H9 (cell line): ENCODE results near the gene GAREM2. TPM values are rescaled to one million over a fixed set of nuclear protein-coding genes. Genes with fewer than 3 reads are reported as not detected.

Source experiments
- DNase-seq: peaks from one replicate; pipeline ENCODE4 v3.0.0-alpha.2; 2017
- H2AFZ ChIP-seq: one replicate; pipeline ENCODE4 v1.6.1; 2013; ENCODE audit warnings: mild to moderate bottlenecking, low read length, control low read depth, moderate library complexity
- H2AK5ac ChIP-seq: 2 replicates; pipeline ENCODE4 v1.6.1; 2013; ENCODE audit warnings: low read length, control low read depth, mixed read lengths; ENCODE audit not compliant: insufficient read length
- H2BK120ac ChIP-seq: one replicate; pipeline ENCODE4 v1.6.1; 2013; ENCODE audit warnings: low read depth, mild to moderate bottlenecking, low read length, control low read depth, inconsistent platforms; ENCODE audit not compliant: poor library complexity, severe bottlenecking
- H2BK12ac ChIP-seq: 2 replicates; pipeline ENCODE4 v1.6.1; 2013; ENCODE audit warnings: low read length, control low read depth, mixed read lengths, low read depth; ENCODE audit not compliant: insufficient read length
- H2BK15ac ChIP-seq: 2 replicates; pipeline ENCODE4 v1.6.1; 2013; ENCODE audit warnings: low read depth, low read length, control low read depth
- H2BK20ac ChIP-seq: one replicate; pipeline ENCODE4 v1.6.1; 2013; ENCODE audit warnings: low read depth, mild to moderate bottlenecking, low read length, control low read depth, inconsistent platforms; ENCODE audit not compliant: poor library complexity, severe bottlenecking
- H2BK5ac ChIP-seq: 2 replicates; pipeline ENCODE4 v1.6.1; 2013; ENCODE audit warnings: low read length, control low read depth, mixed read lengths; ENCODE audit not compliant: insufficient read length
- H3K14ac ChIP-seq: 2 replicates; pipeline ENCODE4 v1.6.1; 2013; ENCODE audit warnings: low read length, control low read depth; ENCODE audit not compliant: insufficient read depth
- H3K18ac ChIP-seq: 2 replicates; pipeline ENCODE4 v1.6.1; 2013; ENCODE audit warnings: low read depth, mild to moderate bottlenecking, mixed read lengths, low read length, control low read depth; ENCODE audit not compliant: insufficient read length
- H3K23ac ChIP-seq: 2 replicates; pipeline ENCODE4 v1.6.1; 2013; ENCODE audit warnings: low read length, control low read depth, mixed read lengths, low read depth; ENCODE audit not compliant: insufficient read length
- H3K23me2 ChIP-seq: 2 replicates; pipeline ENCODE4 v1.6.1; 2013; ENCODE audit warnings: low read depth, mild to moderate bottlenecking, mixed read lengths, low read length, control low read depth; ENCODE audit not compliant: insufficient read length, poor library complexity, severe bottlenecking
- H3K27ac ChIP-seq: 2 replicates; pipeline ENCODE4 v1.5.1; 2013; ENCODE audit warnings: low read length, control low read depth, mixed read lengths, low read depth; ENCODE audit not compliant: insufficient read length
- H3K27me3 ChIP-seq: 2 replicates; pipeline ENCODE4 v1.6.1; 2013; ENCODE audit warnings: low read length, control low read depth, inconsistent platforms; ENCODE audit not compliant: insufficient read depth
- H3K4ac ChIP-seq: 2 replicates; pipeline ENCODE4 v1.6.1; 2013; ENCODE audit warnings: low read depth, mild to moderate bottlenecking, control low read depth, inconsistent platforms, low read length, moderate library complexity
- H3K4me1 ChIP-seq: 2 replicates; pipeline ENCODE4 v1.6.1; 2013; ENCODE audit warnings: low read length, control low read depth, inconsistent platforms; ENCODE audit not compliant: insufficient read depth
- H3K4me2 ChIP-seq: 2 replicates; pipeline ENCODE4 v1.6.1; 2013; ENCODE audit warnings: low read length, control low read depth, mixed read lengths; ENCODE audit not compliant: insufficient read length, insufficient read depth
- H3K56ac ChIP-seq: 2 replicates; pipeline ENCODE4 v1.6.1; 2013; ENCODE audit warnings: low read depth, mild to moderate bottlenecking, mixed read lengths, low read length, control low read depth; ENCODE audit not compliant: insufficient read length
- H3K79me1 ChIP-seq: 2 replicates; pipeline ENCODE4 v1.6.1; 2013; ENCODE audit warnings: low read depth, mild to moderate bottlenecking, moderate library complexity, low read length, control low read depth, inconsistent platforms; ENCODE audit not compliant: insufficient read depth, poor library complexity, severe bottlenecking
- H3K79me2 ChIP-seq: 2 replicates; pipeline ENCODE4 v1.6.1; 2013; ENCODE audit warnings: low read length, control low read depth, inconsistent platforms; ENCODE audit not compliant: insufficient read depth
- H3K9ac ChIP-seq: 2 replicates; pipeline ENCODE4 v1.6.1; 2013; ENCODE audit warnings: low read length, control low read depth, mixed read lengths; ENCODE audit not compliant: insufficient read length; ENCODE audit errors: extremely low read depth
- H3K9me3 ChIP-seq: one replicate; pipeline ENCODE4 v1.6.1; 2013; ENCODE audit warnings: low read depth, low read length, inconsistent platforms; ENCODE audit not compliant: control insufficient read depth
- H3T11ph ChIP-seq: one replicate; pipeline ENCODE4 v1.6.1; 2013; ENCODE audit warnings: mild to moderate bottlenecking, low read length, control low read depth, inconsistent platforms
- H4K20me1 ChIP-seq: one replicate; pipeline ENCODE4 v1.6.1; 2013; ENCODE audit not compliant: control insufficient read depth, insufficient read length, insufficient read depth
- H4K5ac ChIP-seq: 2 replicates; pipeline ENCODE4 v1.6.1; 2013; ENCODE audit warnings: low read depth, mild to moderate bottlenecking, mixed read lengths, low read length, control low read depth; ENCODE audit not compliant: insufficient read length
- H4K8ac ChIP-seq: replicated peaks from 2 replicates; pipeline ENCODE4 v1.6.1; 2013; ENCODE audit warnings: low read length, control low read depth, mixed read lengths, low read depth; ENCODE audit not compliant: insufficient read length
- H4K91ac ChIP-seq: 2 replicates; pipeline ENCODE4 v1.6.1; 2013; ENCODE audit warnings: low read depth, mild to moderate bottlenecking, moderate library complexity, mixed read lengths, low read length, control low read depth; ENCODE audit not compliant: insufficient read length
- H3K27ac Mint-ChIP-seq, 3 experiments: 2 replicates in 2 of 3; 3 replicates in 1 of 3; pipeline ENCODE4 v1.8.0; 2020 to 2021; ENCODE audit warnings: mixed read lengths in 3 of 3, mild to moderate bottlenecking in 1 of 3, moderate library complexity in 1 of 3
- H3K27me3 Mint-ChIP-seq: 2 replicates; pipeline ENCODE4 v1.8.0; 2021; ENCODE audit warnings: low read depth, mild to moderate bottlenecking, moderate library complexity, mixed read lengths
- H3K36me3 Mint-ChIP-seq, 3 experiments: 2 replicates in 2 of 3; 3 replicates in 1 of 3; pipeline ENCODE4 v1.8.0; 2020 to 2021; ENCODE audit warnings: low read depth in 3 of 3, mixed read lengths in 3 of 3; ENCODE audit not compliant: insufficient read depth in 1 of 3
- H3K4me1 Mint-ChIP-seq, 2 experiments: 2 replicates each; pipeline ENCODE4 v1.8.0; 2020; ENCODE audit warnings: mixed read lengths in 2 of 2
- H3K4me3 Mint-ChIP-seq, 2 experiments: 2 replicates in 1 of 2; 3 replicates in 1 of 2; pipeline ENCODE4 v1.8.0; 2020 to 2021; ENCODE audit warnings: mild to moderate bottlenecking in 2 of 2, mixed read lengths in 2 of 2, moderate library complexity in 1 of 2
- H3K9me3 Mint-ChIP-seq, 2 experiments: 2 replicates in 1 of 2; 3 replicates in 1 of 2; pipeline ENCODE4 v1.8.0; 2020; ENCODE audit warnings: mild to moderate bottlenecking in 2 of 2, mixed read lengths in 2 of 2, moderate library complexity in 1 of 2
- WGBS: extraction: QIAGEN DNeasy Blood & Tissue Kit; methylation state at CpG from one replicate; pipeline ENCODE4 v1.1.7; 2013; ENCODE audit warnings: missing lambda C conversion rate, low lambda C conversion rate, mixed read lengths; ENCODE audit not compliant: insufficient read length; ENCODE audit errors: extremely low coverage; 5-methylcytosine and 5-hydroxymethylcytosine counted together
- total RNA-seq: library from RNA; stranded (reverse); gene quantifications from 2 replicates; pipeline ENCODE4 v1.2.1, GENCODE V29; 2021
- TF ChIP-seq, protein P1 (sequence below): fragments of 200-600 bp; sonication (generic); conservative IDR thresholded peaks from 3 replicates; pipeline ENCODE4 v1.8.0; 2021; ENCODE audit warnings: antibody characterized with exemption, mild to moderate bottlenecking

GAREM2 gene
- total RNA-seq, 1 experiment from 2014 or later = 14.4 TPM

DNA sequence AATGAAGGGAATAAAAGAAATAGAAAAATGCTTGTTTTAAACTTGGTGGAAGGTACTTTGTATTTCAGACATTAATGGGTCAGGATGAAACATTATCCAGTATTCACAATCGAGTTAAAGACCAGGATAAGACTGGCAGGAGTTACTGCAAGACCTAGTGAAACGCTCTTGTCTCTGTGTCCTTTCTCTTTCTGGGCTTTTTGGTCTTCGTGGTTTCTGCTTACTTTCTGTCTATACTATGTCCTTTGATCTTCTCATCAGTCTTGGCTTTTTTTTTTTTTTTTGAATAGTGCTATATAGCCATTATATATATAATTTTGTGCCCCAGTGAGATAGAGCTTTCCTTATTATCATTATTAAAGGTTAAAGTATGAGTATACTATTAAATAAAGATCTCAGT lies 42.1 kb upstream of the GAREM2 start:
- H3K9ac ChIP-seq = no peak overlapping the region
- no peak overlapping the region for H2AK5ac ChIP-seq
- Mint-ChIP-seq H3K9me3 (no peaks in the 10 kb centered on the region), H3K27ac (peak overlapping the region in 1 of 3 experiments; percentile 3; a peak in 1 of 7 replicates), H3K4me3 (no peak overlapping the region), H3K4me1 (peaks cover 15 to 23% of the 10 kb centered on the region in 2 experiments), H3K36me3 (peaks cover 3 to 43% (median 37%) of the 10 kb centered on the region in 3 experiments; a peak in 5 of 7 replicates), H3K27me3 (no peaks in the 10 kb centered on the region)
- H2BK120ac ChIP-seq = no peak overlapping the region
- no peak overlapping the region for H2BK20ac ChIP-seq
- no peaks in the 10 kb centered on the region for H3K9me3 ChIP-seq
- no peak overlapping the region for H4K5ac ChIP-seq
- H4K20me1 ChIP-seq = no peaks in the 10 kb centered on the region
- no peak overlapping the region for H3K14ac ChIP-seq
- H3T11ph ChIP-seq = no peak overlapping the region
- H4K91ac ChIP-seq = no peak overlapping the region
- no peaks in the 10 kb centered on the region for H3K23me2 ChIP-seq
- no peaks in the 10 kb centered on the region for H3K27me3 ChIP-seq
- H2AFZ ChIP-seq = no peak overlapping the region
- H2BK5ac ChIP-seq = no peak overlapping the region
- DNase-seq = no peak
- no peak overlapping the region for H3K4me2 ChIP-seq
- no peak overlapping the region for H3K56ac ChIP-seq
- no peak overlapping the region for H3K4ac ChIP-seq
- H4K8ac ChIP-seq = no peak overlapping the region
- no peak overlapping the region for H3K18ac ChIP-seq
- peaks cover 6% of the 10 kb centered on the region for H3K79me1 ChIP-seq
- no peak overlapping the region for H2BK12ac ChIP-seq
- TF ChIP-seq, protein P1, sequence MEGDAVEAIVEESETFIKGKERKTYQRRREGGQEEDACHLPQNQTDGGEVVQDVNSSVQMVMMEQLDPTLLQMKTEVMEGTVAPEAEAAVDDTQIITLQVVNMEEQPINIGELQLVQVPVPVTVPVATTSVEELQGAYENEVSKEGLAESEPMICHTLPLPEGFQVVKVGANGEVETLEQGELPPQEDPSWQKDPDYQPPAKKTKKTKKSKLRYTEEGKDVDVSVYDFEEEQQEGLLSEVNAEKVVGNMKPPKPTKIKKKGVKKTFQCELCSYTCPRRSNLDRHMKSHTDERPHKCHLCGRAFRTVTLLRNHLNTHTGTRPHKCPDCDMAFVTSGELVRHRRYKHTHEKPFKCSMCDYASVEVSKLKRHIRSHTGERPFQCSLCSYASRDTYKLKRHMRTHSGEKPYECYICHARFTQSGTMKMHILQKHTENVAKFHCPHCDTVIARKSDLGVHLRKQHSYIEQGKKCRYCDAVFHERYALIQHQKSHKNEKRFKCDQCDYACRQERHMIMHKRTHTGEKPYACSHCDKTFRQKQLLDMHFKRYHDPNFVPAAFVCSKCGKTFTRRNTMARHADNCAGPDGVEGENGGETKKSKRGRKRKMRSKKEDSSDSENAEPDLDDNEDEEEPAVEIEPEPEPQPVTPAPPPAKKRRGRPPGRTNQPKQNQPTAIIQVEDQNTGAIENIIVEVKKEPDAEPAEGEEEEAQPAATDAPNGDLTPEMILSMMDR = no peak
- WGBS = no CpG with 5 or more reads among the region's 3 CpGs
- no peak overlapping the region for H2BK15ac ChIP-seq
- no peak overlapping the region for H3K23ac ChIP-seq
- no peaks in the 10 kb centered on the region; the same call in 1 of the 2 replicates for H3K79me2 ChIP-seq
- H3K4me1 ChIP-seq = no peaks in the 10 kb centered on the region; the same call in 1 of the 2 replicates
- no peak overlapping the region for H3K27ac ChIP-seq
